Panc1 (cell line): Measurements from ENCODE around the gene SCRG1. TPM values are rescaled to one million over a fixed set of nuclear protein-coding genes. Genes with fewer than 3 reads are reported as not detected.

Experiments used
- ATAC-seq: fragments of 200-7000 bp; cut with Tn5 transposase; 2 replicates; pipeline ENCODE4 v1.9.1; 2020; ENCODE audit warnings: mild to moderate bottlenecking, moderate library complexity
- BruUV-seq: library from RNA; stranded (reverse); fragments of 400-500 nt; replicated peaks from 2 replicates; lab custom pipeline; 2021; lab: Mats Ljungman, UMichigan
- CTCF ChIA-PET: fragments of 300-600 bp; sonication (Branson Sonifier 250); formaldehyde crosslinking; loops from one replicate; lab custom pipeline; 2022; ENCODE audit warnings: antibody characterized with exemption; lab: Charles Lee
- POLR2A ChIA-PET: fragments of 300-600 bp; sonication (Branson Sonifier 250); formaldehyde crosslinking; loops from one replicate; lab custom pipeline; 2022; ENCODE audit warnings: antibody characterized with exemption; lab: Charles Lee
- DNase-seq: peaks from one replicate; pipeline ENCODE4 v3.0.0-alpha.2; 2010; ENCODE audit warnings: low read depth, low spot score
- H3K27ac ChIP-seq: 2 replicates; pipeline ENCODE4 v1.5.1; 2011; ENCODE audit warnings: mild to moderate bottlenecking, low read length, inconsistent platforms
- H3K27me3 ChIP-seq: fragments of 200-500 bp; sonication (Bioruptor generic); 2 replicates; pipeline ENCODE4 v1.6.0; 2014; ENCODE audit warnings: low read length, inconsistent platforms; ENCODE audit not compliant: control insufficient read depth, insufficient read depth
- H3K36me3 ChIP-seq: fragments of 200-500 bp; sonication (Bioruptor generic); 2 replicates; pipeline ENCODE4 v1.5.1; 2014; ENCODE audit warnings: inconsistent platforms, mild to moderate bottlenecking, low read length, moderate library complexity; ENCODE audit not compliant: control insufficient read depth, insufficient read depth
- H3K4me1 ChIP-seq: 2 replicates; pipeline ENCODE4 v1.5.1; 2011; ENCODE audit warnings: inconsistent platforms, mild to moderate bottlenecking, low read length, moderate library complexity; ENCODE audit not compliant: control insufficient read depth, insufficient read depth
- H3K4me3 ChIP-seq, 2 experiments: 2 replicates each; pipeline ENCODE4 v1.5.1; 2011 to 2012; ENCODE audit warnings: low read depth in 2 of 2, low read length in 2 of 2, mild to moderate bottlenecking in 2 of 2, inconsistent platforms in 1 of 2, moderate library complexity in 1 of 2
- H3K9me3 ChIP-seq: fragments of 200-500 bp; sonication (Bioruptor generic); 2 replicates; pipeline ENCODE4 v1.5.1; 2014; ENCODE audit warnings: low read depth, mild to moderate bottlenecking, inconsistent platforms, low read length, moderate library complexity; ENCODE audit not compliant: control insufficient read depth, insufficient read depth
- POLR2AphosphoS5 ChIP-seq: IDR thresholded peaks from 2 replicates; pipeline ENCODE4 v1.6.1; 2012; ENCODE audit warnings: mild to moderate bottlenecking, low read depth, low read length, moderate library complexity
- SIN3A ChIP-seq: IDR thresholded peaks from 2 replicates; pipeline ENCODE4 v1.6.1; 2012; ENCODE audit warnings: low read depth, mild to moderate bottlenecking, low read length, moderate library complexity, borderline replicate concordance; ENCODE audit not compliant: insufficient read depth
- TCF7L2 ChIP-seq: IDR thresholded peaks from 2 replicates; pipeline ENCODE4 v1.6.1; 2011; ENCODE audit warnings: mild to moderate bottlenecking, low read depth, low read length, inconsistent platforms
- in situ Hi-C: cut with HindIII; loops from 2 replicates; pipeline ENCODE4 v1.10.0; 2016; ENCODE audit warnings: low sequenced_read_pairs, low pct_unique_long_range_greater_than_20kb
- intact Hi-C: fragments of 100-400 bp; cut with micrococcal nuclease; formaldehyde crosslinking; loops from one replicate; pipeline ENCODE4 v1.10.0; 2022; ENCODE audit not compliant: unreplicated experiment
- total RNA-seq: library from RNA; stranded (reverse); gene quantifications from one replicate; pipeline ENCODE4 v1.2.1, GENCODE V29; 2021; ENCODE audit not compliant: unreplicated experiment
- TF ChIP-seq, protein P1 (sequence below): fragments of 450-650 bp; IDR thresholded peaks from 2 replicates; pipeline ENCODE4 v1.5.1; 2017; ENCODE audit warnings: mild to moderate bottlenecking
- TF ChIP-seq, protein P2 (sequence below), 2 experiments: IDR thresholded peaks; 2 replicates each; pipeline ENCODE4 v1.6.1; 2011 to 2012; ENCODE audit warnings: low read depth in 2 of 2, control low read depth in 1 of 2, low read length in 1 of 2, mild to moderate bottlenecking in 1 of 2, moderate library complexity in 1 of 2; ENCODE audit not compliant: insufficient read depth in 1 of 2

The SCRG1 gene
- total RNA-seq, 1 experiment from 2014 or later, result not detected

DNA sequence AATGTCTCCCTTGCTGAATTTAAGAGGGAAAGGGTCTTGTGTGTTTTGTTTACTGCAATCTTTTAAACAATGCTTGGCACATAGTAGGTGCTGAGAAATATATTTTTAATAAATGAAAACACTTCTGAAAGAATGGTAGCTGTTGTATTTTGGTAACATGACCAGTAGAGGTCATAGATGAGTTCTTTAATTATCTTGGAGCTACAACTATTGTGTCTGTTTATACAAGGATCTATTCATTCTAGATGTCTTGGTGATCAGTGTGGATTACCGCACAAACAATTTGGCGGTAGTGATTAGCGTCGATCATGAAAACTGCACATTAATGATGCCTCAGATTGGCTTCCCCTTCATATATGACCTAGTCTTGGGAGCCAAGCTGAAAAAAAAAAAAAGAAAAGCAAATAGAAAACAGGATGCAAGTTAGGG is 21.4 kb upstream of the SCRG1 start:
- in situ Hi-C loops (no loop called here), intact Hi-C loops (loop anchor here (2.0 kb wide), 1 partner anchor 74 kb away; no protein-coding TSS in a partner anchor)
- TF ChIP-seq SIN3A, result no peak
- TF ChIP-seq, protein P1, sequence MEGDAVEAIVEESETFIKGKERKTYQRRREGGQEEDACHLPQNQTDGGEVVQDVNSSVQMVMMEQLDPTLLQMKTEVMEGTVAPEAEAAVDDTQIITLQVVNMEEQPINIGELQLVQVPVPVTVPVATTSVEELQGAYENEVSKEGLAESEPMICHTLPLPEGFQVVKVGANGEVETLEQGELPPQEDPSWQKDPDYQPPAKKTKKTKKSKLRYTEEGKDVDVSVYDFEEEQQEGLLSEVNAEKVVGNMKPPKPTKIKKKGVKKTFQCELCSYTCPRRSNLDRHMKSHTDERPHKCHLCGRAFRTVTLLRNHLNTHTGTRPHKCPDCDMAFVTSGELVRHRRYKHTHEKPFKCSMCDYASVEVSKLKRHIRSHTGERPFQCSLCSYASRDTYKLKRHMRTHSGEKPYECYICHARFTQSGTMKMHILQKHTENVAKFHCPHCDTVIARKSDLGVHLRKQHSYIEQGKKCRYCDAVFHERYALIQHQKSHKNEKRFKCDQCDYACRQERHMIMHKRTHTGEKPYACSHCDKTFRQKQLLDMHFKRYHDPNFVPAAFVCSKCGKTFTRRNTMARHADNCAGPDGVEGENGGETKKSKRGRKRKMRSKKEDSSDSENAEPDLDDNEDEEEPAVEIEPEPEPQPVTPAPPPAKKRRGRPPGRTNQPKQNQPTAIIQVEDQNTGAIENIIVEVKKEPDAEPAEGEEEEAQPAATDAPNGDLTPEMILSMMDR, result peak; percentile 55; the same call in 1 of the 2 replicates
- no peak overlapping the region for H3K27ac ChIP-seq
- ATAC-seq (no peak), DNase-seq (peak; percentile 10)
- H3K9me3 ChIP-seq, result no peaks in the 10 kb centered on the region
- ChIA-PET CTCF (interaction anchor here (0.5 to 1.9 kb wide), 3 partner anchors 30 to 74 kb away, joined by 3 to 9 read pairs (median 3); no protein-coding TSS in a partner anchor), POLR2A (no interaction called here)
- no peaks in the 10 kb centered on the region for H3K27me3 ChIP-seq
- H3K4me1 ChIP-seq, result no peaks in the 10 kb centered on the region
- H3K4me3 ChIP-seq, result no peak overlapping the region
- no TSS peak for BruUV-seq
- H3K36me3 ChIP-seq, result no peaks in the 10 kb centered on the region

DNA sequence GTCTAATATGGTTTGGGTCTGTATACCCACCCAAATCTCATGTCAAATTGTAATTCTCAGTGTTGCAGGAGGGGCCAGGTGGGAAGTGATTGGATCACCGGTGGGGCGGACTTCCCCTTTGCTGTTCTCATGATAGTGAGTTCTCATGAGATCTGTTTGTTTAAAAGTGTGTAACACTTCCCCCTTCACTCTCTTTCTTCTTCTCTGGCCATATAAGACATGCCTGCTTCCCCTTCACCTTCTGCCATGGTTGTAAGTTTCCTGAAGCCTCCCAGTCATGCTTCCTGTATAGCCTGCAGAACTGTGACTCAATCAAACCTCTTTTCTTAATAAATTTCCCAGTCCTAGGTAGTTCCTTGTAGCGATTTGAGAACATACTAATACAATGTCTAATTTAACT is 19.7 kb upstream of the SCRG1 start:
- Histone ChIP-seq H3K4me3 (no peak overlapping the region), H3K36me3 (no peaks in the 10 kb centered on the region), H3K27ac (no peak overlapping the region), H3K4me1 (no peaks in the 10 kb centered on the region), H3K27me3 (no peaks in the 10 kb centered on the region), H3K9me3 (no peaks in the 10 kb centered on the region)
- intact Hi-C loops (loop anchor here (5.0 kb wide), 2 partner anchors 46 to 91 kb away; partner anchors contain the start of gene SAP30), in situ Hi-C loops (no loop called here)
- POLR2A ChIA-PET, result no interaction called here
- ATAC-seq (no peak), DNase-seq (no peak)
- no peak for TF ChIP-seq SIN3A
- no peak for TF ChIP-seq TCF7L2
- no peak for TF ChIP-seq POLR2AphosphoS5
- TF ChIP-seq, protein P1, result no peak
- TF ChIP-seq, protein P2, sequence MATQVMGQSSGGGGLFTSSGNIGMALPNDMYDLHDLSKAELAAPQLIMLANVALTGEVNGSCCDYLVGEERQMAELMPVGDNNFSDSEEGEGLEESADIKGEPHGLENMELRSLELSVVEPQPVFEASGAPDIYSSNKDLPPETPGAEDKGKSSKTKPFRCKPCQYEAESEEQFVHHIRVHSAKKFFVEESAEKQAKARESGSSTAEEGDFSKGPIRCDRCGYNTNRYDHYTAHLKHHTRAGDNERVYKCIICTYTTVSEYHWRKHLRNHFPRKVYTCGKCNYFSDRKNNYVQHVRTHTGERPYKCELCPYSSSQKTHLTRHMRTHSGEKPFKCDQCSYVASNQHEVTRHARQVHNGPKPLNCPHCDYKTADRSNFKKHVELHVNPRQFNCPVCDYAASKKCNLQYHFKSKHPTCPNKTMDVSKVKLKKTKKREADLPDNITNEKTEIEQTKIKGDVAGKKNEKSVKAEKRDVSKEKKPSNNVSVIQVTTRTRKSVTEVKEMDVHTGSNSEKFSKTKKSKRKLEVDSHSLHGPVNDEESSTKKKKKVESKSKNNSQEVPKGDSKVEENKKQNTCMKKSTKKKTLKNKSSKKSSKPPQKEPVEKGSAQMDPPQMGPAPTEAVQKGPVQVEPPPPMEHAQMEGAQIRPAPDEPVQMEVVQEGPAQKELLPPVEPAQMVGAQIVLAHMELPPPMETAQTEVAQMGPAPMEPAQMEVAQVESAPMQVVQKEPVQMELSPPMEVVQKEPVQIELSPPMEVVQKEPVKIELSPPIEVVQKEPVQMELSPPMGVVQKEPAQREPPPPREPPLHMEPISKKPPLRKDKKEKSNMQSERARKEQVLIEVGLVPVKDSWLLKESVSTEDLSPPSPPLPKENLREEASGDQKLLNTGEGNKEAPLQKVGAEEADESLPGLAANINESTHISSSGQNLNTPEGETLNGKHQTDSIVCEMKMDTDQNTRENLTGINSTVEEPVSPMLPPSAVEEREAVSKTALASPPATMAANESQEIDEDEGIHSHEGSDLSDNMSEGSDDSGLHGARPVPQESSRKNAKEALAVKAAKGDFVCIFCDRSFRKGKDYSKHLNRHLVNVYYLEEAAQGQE (IDR thresholded peaks at IDR 0.05; ENCODE audit: insufficient read depth in 1 of 2, low read depth in 2 of 2, low read length in 1 of 2), result no peak
- CTCF ChIA-PET, result no interaction called here
- no TSS peak for BruUV-seq
